ENCODE measurements around the gene CLN5. TPM values are rescaled to one million over a fixed set of nuclear protein-coding genes. Genes with fewer than 3 reads are reported as not detected.
A peak's percentile ranks its signal among the peaks of the same experiment; 100 is the strongest.

CLN5 gene
- total RNA-seq, 2 experiments from 2014 or later, result 14.5 to 16.9 TPM

GRCh38 chr13:77028202-77028601 lies 36.3 kb downstream of the CLN5 start:
- ChIA-PET POLR2A (interaction anchor here (0.5 to 4.7 kb wide), 3 partner anchors 18 to 97 kb away, joined by 3 to 49 read pairs (median 18); partner anchors contain the start of gene CLN5), CTCF (no interaction called here)
- DNase-seq (peak; percentile 28), ATAC-seq (no peak)
- Mint-ChIP-seq H3K4me3 (peak overlapping the region; percentile 81), H3K27me3 (no peaks in the 10 kb centered on the region), H3K9me3 (no peaks in the 10 kb centered on the region), H3K4me1 (ENCODE audit: low read depth) (peaks cover 31% of the 10 kb centered on the region), H3K36me3 (ENCODE audit: low read depth) (peaks cover 17% of the 10 kb centered on the region), H3K27ac (no peak overlapping the region)
- intact Hi-C loops (cut with micrococcal nuclease), result loop anchor here (10.0 kb wide), 2 partner anchors 297 to 667 kb away; partner anchors contain the start of genes MYCBP2 and SLAIN1
- TF ChIP-seq CTCF (IDR thresholded peaks at IDR 0.05), result no peak

GRCh38 chr13:77029436-77029835 lies 37.6 kb downstream of the CLN5 start:
- Mint-ChIP-seq H3K9me3 (no peaks in the 10 kb centered on the region), H3K4me1 (ENCODE audit: low read depth) (peaks cover 26% of the 10 kb centered on the region), H3K36me3 (ENCODE audit: low read depth) (peaks cover 10% of the 10 kb centered on the region), H3K27ac (no peak overlapping the region), H3K4me3 (no peak overlapping the region), H3K27me3 (no peaks in the 10 kb centered on the region)
- DNase-seq (no peak), ATAC-seq (no peak)
- intact Hi-C loops (cut with micrococcal nuclease), result loop anchor here (10.0 kb wide), 2 partner anchors 295 to 665 kb away; partner anchors contain the start of genes MYCBP2 and SLAIN1
- POLR2A ChIA-PET, result no interaction called here
- CTCF ChIA-PET, result no interaction called here
- TF ChIP-seq CTCF (IDR thresholded peaks at IDR 0.05), result no peak

- DNase-seq (no peak), ATAC-seq (no peak)
- no peak overlapping the region for H3K4me3 Mint-ChIP-seq
- no peak for TF ChIP-seq CTCF (IDR thresholded peaks at IDR 0.05)
- H3K9me3 Mint-ChIP-seq, result no peaks in the 10 kb centered on the region
- H3K4me1 Mint-ChIP-seq (ENCODE audit: low read depth), result peaks cover 24% of the 10 kb centered on the region
- no peak overlapping the region for H3K27ac Mint-ChIP-seq
- ChIA-PET POLR2A (no interaction called here), CTCF (interaction anchor here (1.1 kb wide), 1 partner anchor 25 kb away, joined by 3 read pairs; no protein-coding TSS in a partner anchor)
- H3K36me3 Mint-ChIP-seq (ENCODE audit: low read depth), result no peaks in the 10 kb centered on the region
- intact Hi-C loops (cut with micrococcal nuclease), result no loop called here
- H3K27me3 Mint-ChIP-seq, result peaks cover 3% of the 10 kb centered on the region
These were observed 39.9 kb downstream of the CLN5 start for GRCh38 chr13:77031656-77032243.

GRCh38 chr13:77033717-77034302 lies 41.9 kb downstream of the CLN5 start:
- ATAC-seq, result peak; percentile 75
- ChIA-PET CTCF (interaction anchor here (0.7 kb wide), 1 partner anchor 725 kb away, joined by 3 read pairs; no protein-coding TSS in a partner anchor), POLR2A (no interaction called here)

More at GRCh38 chr13:77033717-77034302, 41.9 kb downstream of the CLN5 start:
- no peak for DNase-seq
- H3K4me3 Mint-ChIP-seq, result no peak overlapping the region
- H3K36me3 Mint-ChIP-seq (ENCODE audit: low read depth), result no peaks in the 10 kb centered on the region
- peaks cover 15% of the 10 kb centered on the region for H3K4me1 Mint-ChIP-seq (ENCODE audit: low read depth)
- H3K27ac Mint-ChIP-seq, result no peak overlapping the region
- no peaks in the 10 kb centered on the region for H3K9me3 Mint-ChIP-seq
- no peak for TF ChIP-seq CTCF (IDR thresholded peaks at IDR 0.05)
- H3K27me3 Mint-ChIP-seq, result peaks cover 3% of the 10 kb centered on the region
- intact Hi-C loops (cut with micrococcal nuclease), result no loop called here

Data from activated CD8-positive, alpha-beta T cell treated with anti-CD3 and anti-CD28 coated beads for 36 hours (primary cell).